Osteocyte (in vitro differentiated cells): Measurements from ENCODE around the gene ISG15. TPM values are rescaled to one million over a fixed set of nuclear protein-coding genes. Genes with fewer than 3 reads are reported as not detected.

Source experiments
- DNase-seq: peaks from one replicate; pipeline ENCODE4 v3.0.0; 2021; ENCODE audit warnings: mixed read lengths; ENCODE audit not compliant: unreplicated experiment; ENCODE audit errors: extremely low spot score
- H3K27ac Mint-ChIP-seq: one replicate; pipeline ENCODE4 v1.8.0; 2021; ENCODE audit warnings: mild to moderate bottlenecking, mixed read lengths; ENCODE audit not compliant: unreplicated experiment
- H3K27me3 Mint-ChIP-seq: one replicate; pipeline ENCODE4 v1.8.0; 2021; ENCODE audit warnings: mixed read lengths; ENCODE audit not compliant: unreplicated experiment
- H3K36me3 Mint-ChIP-seq: one replicate; pipeline ENCODE4 v1.8.0; 2021; ENCODE audit warnings: mixed read lengths; ENCODE audit not compliant: unreplicated experiment
- H3K4me1 Mint-ChIP-seq: one replicate; pipeline ENCODE4 v1.8.0; 2021; ENCODE audit warnings: mixed read lengths; ENCODE audit not compliant: unreplicated experiment
- H3K4me3 Mint-ChIP-seq: one replicate; pipeline ENCODE4 v1.8.0; 2021; ENCODE audit warnings: mild to moderate bottlenecking, moderate library complexity, mixed read lengths; ENCODE audit not compliant: unreplicated experiment
- H3K9me3 Mint-ChIP-seq: one replicate; pipeline ENCODE4 v1.8.0; 2021; ENCODE audit warnings: mixed read lengths; ENCODE audit not compliant: unreplicated experiment
- total RNA-seq: library from RNA; stranded (reverse); gene quantifications from 2 replicates; pipeline ENCODE4 v1.2.1, GENCODE V29; 2021
- TF ChIP-seq, protein P1 (sequence below): fragments of 200-600 bp; sonication (generic); IDR thresholded peaks from 2 replicates; pipeline ENCODE4 v1.5.0; 2021; ENCODE audit warnings: antibody characterized with exemption, mild to moderate bottlenecking, moderate library complexity

The ISG15 gene
- total RNA-seq, 1 donor from 2014 or later = 30.6 TPM

GRCh38 chr1:966135-966703, 47.1 kb upstream of the ISG15 start, which contains the start of gene PLEKHN1:
PLEKHN1 (plus strand) TSS chr1:966482; CDS start chr1:966532, 50 bp downstream.
- Mint-ChIP-seq H3K27ac (no peak within 1 kb of the TSS), H3K36me3 (peaks cover 2% of the 10 kb centered on the region), H3K27me3 (no peaks in the 10 kb centered on the region), H3K4me1 (no peaks in the 10 kb centered on the region), H3K4me3 (peak within 1 kb of the TSS; percentile 75), H3K9me3 (no peaks in the 10 kb centered on the region)
- no peak for DNase-seq
- TF ChIP-seq, protein P1, sequence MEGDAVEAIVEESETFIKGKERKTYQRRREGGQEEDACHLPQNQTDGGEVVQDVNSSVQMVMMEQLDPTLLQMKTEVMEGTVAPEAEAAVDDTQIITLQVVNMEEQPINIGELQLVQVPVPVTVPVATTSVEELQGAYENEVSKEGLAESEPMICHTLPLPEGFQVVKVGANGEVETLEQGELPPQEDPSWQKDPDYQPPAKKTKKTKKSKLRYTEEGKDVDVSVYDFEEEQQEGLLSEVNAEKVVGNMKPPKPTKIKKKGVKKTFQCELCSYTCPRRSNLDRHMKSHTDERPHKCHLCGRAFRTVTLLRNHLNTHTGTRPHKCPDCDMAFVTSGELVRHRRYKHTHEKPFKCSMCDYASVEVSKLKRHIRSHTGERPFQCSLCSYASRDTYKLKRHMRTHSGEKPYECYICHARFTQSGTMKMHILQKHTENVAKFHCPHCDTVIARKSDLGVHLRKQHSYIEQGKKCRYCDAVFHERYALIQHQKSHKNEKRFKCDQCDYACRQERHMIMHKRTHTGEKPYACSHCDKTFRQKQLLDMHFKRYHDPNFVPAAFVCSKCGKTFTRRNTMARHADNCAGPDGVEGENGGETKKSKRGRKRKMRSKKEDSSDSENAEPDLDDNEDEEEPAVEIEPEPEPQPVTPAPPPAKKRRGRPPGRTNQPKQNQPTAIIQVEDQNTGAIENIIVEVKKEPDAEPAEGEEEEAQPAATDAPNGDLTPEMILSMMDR = no peak

- Mint-ChIP-seq H3K9me3 (no peaks in the 10 kb centered on the region), H3K4me1 (no peaks in the 10 kb centered on the region), H3K4me3 (peak overlapping the region; percentile 75), H3K36me3 (peaks cover 2% of the 10 kb centered on the region), H3K27ac (no peak overlapping the region), H3K27me3 (no peaks in the 10 kb centered on the region)
- DNase-seq = no peak
- TF ChIP-seq, protein P1 = no peak
These were observed 46.5 kb upstream of the ISG15 start for GRCh38 chr1:966704-967300.

DNA sequence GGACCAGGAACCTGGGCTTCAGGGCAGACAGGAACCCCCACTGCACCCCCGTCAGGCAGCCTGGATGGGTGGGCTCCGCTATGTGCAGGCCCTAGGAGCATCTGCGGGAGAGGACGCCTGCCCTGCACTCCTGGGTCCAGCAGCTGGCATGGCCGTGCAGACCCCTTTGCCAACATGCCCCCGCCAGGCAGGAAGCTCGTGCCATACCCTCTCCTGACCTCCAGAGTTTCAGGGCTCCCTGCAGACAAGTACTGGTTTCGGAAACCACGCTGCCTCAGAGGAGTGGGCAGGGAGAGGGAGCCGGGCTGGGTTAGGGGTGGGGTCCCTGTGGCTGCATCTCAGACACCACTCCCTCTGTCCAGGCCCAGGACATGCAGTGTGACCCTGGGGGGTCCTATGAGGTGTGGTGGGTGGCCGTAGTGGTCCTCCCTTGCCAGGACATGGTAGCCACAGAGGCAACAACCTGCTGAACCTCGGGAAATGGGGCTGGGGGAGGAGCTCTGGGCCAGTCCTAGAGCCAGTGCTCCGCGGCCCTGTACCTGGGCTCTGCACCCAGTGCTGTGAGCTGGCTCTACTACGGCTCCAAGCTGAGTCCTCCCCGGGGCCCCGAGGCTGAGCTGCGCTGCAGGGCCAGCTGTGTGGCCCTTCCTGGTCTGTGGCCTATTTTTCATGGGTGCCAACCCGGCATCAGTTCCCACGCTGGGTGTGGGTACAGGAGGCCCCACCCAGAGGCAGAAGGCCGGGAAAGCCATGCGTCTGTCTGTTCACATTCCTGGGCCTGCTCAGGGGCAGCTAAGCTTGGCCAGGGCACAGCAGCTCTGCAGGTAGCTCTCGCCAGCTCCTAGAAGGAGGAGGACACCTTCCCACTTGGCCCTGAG, 45.6 kb upstream of the ISG15 start:
- H3K27me3 Mint-ChIP-seq = no peaks in the 10 kb centered on the region
- H3K9me3 Mint-ChIP-seq = no peaks in the 10 kb centered on the region
- no peaks in the 10 kb centered on the region for H3K4me1 Mint-ChIP-seq
- no peak overlapping the region for H3K27ac Mint-ChIP-seq
- no peak for DNase-seq
- TF ChIP-seq, protein P1 = no peak
- H3K4me3 Mint-ChIP-seq = no peak overlapping the region
- peaks cover 2% of the 10 kb centered on the region for H3K36me3 Mint-ChIP-seq

GRCh38 chr1:969260-969855, 43.9 kb upstream of the ISG15 start:
- Mint-ChIP-seq H3K27ac (no peak overlapping the region), H3K4me3 (no peak overlapping the region)

More at GRCh38 chr1:969260-969855, 43.9 kb upstream of the ISG15 start:
- H3K4me1 Mint-ChIP-seq = no peaks in the 10 kb centered on the region
- H3K9me3 Mint-ChIP-seq = no peaks in the 10 kb centered on the region
- TF ChIP-seq, protein P1 = no peak
- DNase-seq = no peak
- H3K27me3 Mint-ChIP-seq = no peaks in the 10 kb centered on the region
- no peaks in the 10 kb centered on the region for H3K36me3 Mint-ChIP-seq
